Heart left ventricle (tissue), 16 donors: ENCODE measurements around the gene MGAT3. TPM values are rescaled to one million over a fixed set of nuclear protein-coding genes. Genes with fewer than 3 reads are reported as not detected.
A peak's percentile ranks its signal among the peaks of the same experiment; 100 is the strongest.
"Not testable (repeated sequence)": the region's sequence is repeated elsewhere in the genome, so short reads cannot be mapped to it uniquely, and the experiment has no call there.

Experiments used
- ATAC-seq, 4 donors: fragments of 200-7000 bp; cut with Tn5 transposase; one replicate each; pipeline ENCODE4 v1.9.1; 2020 to 2022; ENCODE audit warnings: moderate library complexity in 4 of 4, mild to moderate bottlenecking in 3 of 4, moderate number of reproducible peaks in 1 of 4
- DNase-seq, 5 donors: peaks; one replicate each; pipeline ENCODE4 v3.0.0-alpha.2; 2020
- H3K27ac ChIP-seq, 12 donors: fragments of 200-600 bp; sonication (generic) in 4 of 12; one replicate each; pipeline versions ENCODE4 v1.5.0 to v1.8.0; 2016 to 2022; ENCODE audit warnings: mild to moderate bottlenecking in 2 of 12
- H3K27me3 ChIP-seq, 9 donors: fragments of 200-600 bp; sonication (generic) in 2 of 9; one replicate each; pipeline versions ENCODE4 v1.5.1 to v1.8.0; 2016 to 2022; ENCODE audit warnings: mild to moderate bottlenecking in 3 of 9
- H3K36me3 ChIP-seq, 9 donors: fragments of 200-600 bp; sonication (generic) in 2 of 9; one replicate each; pipeline versions ENCODE4 v1.5.0 to v1.8.0; 2018 to 2022; ENCODE audit warnings: mild to moderate bottlenecking in 2 of 9
- H3K4me1 ChIP-seq, 12 donors: fragments of 200-600 bp; sonication (generic) in 4 of 12; one replicate each; pipeline versions ENCODE4 v1.5.0 to v1.8.0; 2016 to 2022; ENCODE audit warnings: mild to moderate bottlenecking in 3 of 12
- H3K4me3 ChIP-seq, 12 donors: fragments of 200-600 bp; sonication (generic) in 4 of 12; one replicate each; pipeline versions ENCODE4 v1.5.0 to v1.8.0; 2017 to 2022; ENCODE audit warnings: mild to moderate bottlenecking in 9 of 12, moderate library complexity in 4 of 12
- H3K9me3 ChIP-seq, 12 donors: fragments of 200-600 bp; sonication (generic) in 4 of 12; one replicate each; pipeline versions ENCODE4 v1.5.0 to v1.8.0; 2016 to 2022; ENCODE audit warnings: mild to moderate bottlenecking in 1 of 12
- CTCF ChIP-seq, 12 donors: fragments of 200-600 bp; sonication (generic) in 4 of 12; IDR thresholded peaks; one replicate each; pipeline versions ENCODE4 v1.5.0 to v1.8.0; 2018 to 2022; ENCODE audit warnings: antibody characterized with exemption in 12 of 12, mild to moderate bottlenecking in 5 of 12
- POLR2A ChIP-seq, 2 donors: fragments of 450-650 bp; IDR thresholded peaks; one replicate each; pipeline ENCODE4 v1.6.1; 2017; ENCODE audit warnings: antibody characterized with exemption in 2 of 2, mild to moderate bottlenecking in 2 of 2, moderate library complexity in 2 of 2
- WGBS, 4 donors: extraction: QIAGEN DNeasy Blood & Tissue Kit in 2 of 4; methylation state at CpG; one replicate each; pipeline versions ENCODE4 v1.1.5 to v1.1.7; 2013 to 2018; 5-methylcytosine and 5-hydroxymethylcytosine counted together
- intact Hi-C, 10 donors: fragments of 100-400 bp; cut with DNase I; formaldehyde crosslinking; loops; one replicate each; pipeline versions ENCODE4 v1.11.1 to v1.14.2; 2022
- polyA plus RNA-seq, 2 donors: library from polyadenylated mRNA; stranded (reverse); fragments of 200-250 nt; gene quantifications; one replicate each; pipeline ENCODE4 v1.2.3, GENCODE V29; 2013
- total RNA-seq, 9 donors: library from RNA; depleted of rRNA in 2 of 9; stranded (reverse); fragments of >200 nt in 2 of 9; fragmentation: NEBNext Ultra II Directional in 3 of 9; extraction: Animal tissue kit (Norgen Biotek cat#: 25700) in 3 of 9; gene quantifications; one replicate each; pipeline versions ENCODE4 v1.1.0 to v1.2.4, GENCODE V29; 2016 to 2023
- donor health status: ischemic (EF 13 %, LVEDD 7.1; RV severe dilation, severe dysfunction).
- donor health status: healthy with polysubstance abuse.
- donor health status: DM: no; HTN: yes; CAD: no.
- donor health status: DM: no; HTN: no; CAD: no.
- donor health status: ischemic (EF 25% LVEDD 6.9; RV normal size, moderate dysfunction).
- donor health status: ischemic (EF 25% LVEDD 5.7; RV mildly dilated, moderate dysfunction).
- donor health status: healthy.
- donor health status: DM: yes; HTN: yes; CAD: no.
- donor health status: ischemic (EF 35%, LVEDD 5.7; RV mildly dilated, moderate dysfunction).
- donor health status: nonischemic (EF 11% LVEDD 7.7; RV severe dilation, severe dysfunction).
- donor health status: DM: yes; HTN: yes; CAD: no.
- donor health status: PGD.
- donor health status: ischemic (EF 29% LVEDD 5.4; RV normal size, mild dysfunction).
- donor health status: nonischemic (EF 23%, LVEDD 6.1; RV moderate dilation, normal function).

The MGAT3 gene
- total and polyA plus RNA-seq, 11 donors, result 2.2 to 9.9 (median 4.4) TPM

GRCh38 chr22:39409516-39410029, 47.2 kb upstream of the MGAT3 start:
- DNase-seq, result no peak
- TF ChIP-seq POLR2A (IDR thresholded peaks at IDR 0.05), result no peak
- TF ChIP-seq CTCF (IDR thresholded peaks at IDR 0.05), result no peak

GRCh38 chr22:39410264-39410663, 46.5 kb upstream of the MGAT3 start:
- intact Hi-C loops, result no loop called here
- DNase-seq (no peak), ATAC-seq (no peak)
- 90 to 96% (median 95%) methylated on average over 4 of the region's 4 CpGs for WGBS, 4 donors
- H3K4me3 ChIP-seq, result no peak overlapping the region
- TF ChIP-seq CTCF (IDR thresholded peaks at IDR 0.05) (no peak), POLR2A (IDR thresholded peaks at IDR 0.05) (no peak)
- no peaks in the 10 kb centered on the region for H3K27me3 ChIP-seq
- no peaks in the 10 kb centered on the region for H3K9me3 ChIP-seq
- peaks cover 0 to 66% (median 17%) of the 10 kb centered on the region in 12 donors for H3K4me1 ChIP-seq
- peaks cover 0 to 8% (median 2%) of the 10 kb centered on the region in 9 donors for H3K36me3 ChIP-seq
- H3K27ac ChIP-seq, result no peak overlapping the region

More at GRCh38 chr22:39409516-39410029, 47.2 kb upstream of the MGAT3 start:
- ATAC-seq, result no peak
- Histone ChIP-seq H3K4me1 (peaks cover 0 to 70% (median 14%) of the 10 kb centered on the region in 12 donors), H3K27ac (no peak overlapping the region), H3K27me3 (no peaks in the 10 kb centered on the region), H3K4me3 (no peak overlapping the region), H3K9me3 (no peaks in the 10 kb centered on the region), H3K36me3 (peaks cover 0 to 8% (median 0%) of the 10 kb centered on the region in 9 donors)
- intact Hi-C loops, result loop anchor here in 1 of 10 donors (10.0 kb wide), 1 partner anchor 105 kb away; no protein-coding TSS in a partner anchor
- WGBS, 4 donors, result 88 to 93% (median 90%) methylated on average over 11 of the region's 11 CpGs

- Histone ChIP-seq H3K4me1 (peaks cover 0 to 59% (median 15%) of the 10 kb centered on the region in 12 donors), H3K36me3 (peaks cover 0 to 24% (median 14%) of the 10 kb centered on the region in 9 donors)
- DNase-seq, intact Hi-C loops, H3K9me3 ChIP-seq, H3K27ac ChIP-seq, H3K4me3 ChIP-seq, H3K27me3 ChIP-seq, ATAC-seq: not testable (repeated sequence)
- WGBS, 4 donors, result 88 to 92% (median 90%) methylated on average over 11 of the region's 11 CpGs
Measured at GRCh38 chr22:39411828-39412365, 44.9 kb upstream of the MGAT3 start.

- H3K4me3 ChIP-seq, intact Hi-C loops, H3K27ac ChIP-seq, ATAC-seq, H3K9me3 ChIP-seq, H3K27me3 ChIP-seq, DNase-seq: not testable (repeated sequence)
- 91 to 94% (median 93%) methylated on average over 7 of the region's 7 CpGs for WGBS, 4 donors
- peaks cover 0 to 37% (median 28%) of the 10 kb centered on the region in 9 donors for H3K36me3 ChIP-seq
- peaks cover 0 to 56% (median 15%) of the 10 kb centered on the region in 12 donors for H3K4me1 ChIP-seq
Measured at GRCh38 chr22:39413204-39413603, 43.6 kb upstream of the MGAT3 start.

- H3K27ac ChIP-seq, result peak overlapping the region in 5 of 12 donors; percentile 7 to 44 (median 38)
- no peaks in the 10 kb centered on the region for H3K9me3 ChIP-seq
- no peak for TF ChIP-seq POLR2A (IDR thresholded peaks at IDR 0.05)
- TF ChIP-seq CTCF (IDR thresholded peaks at IDR 0.05), result no peak
- intact Hi-C loops, result no loop called here
- H3K4me3 ChIP-seq, result no peak overlapping the region
- WGBS, 4 donors, result 83 to 89% (median 88%) methylated on average over 5 to 7 of the region's 7 CpGs
- ATAC-seq (no peak), DNase-seq (peak in 1 of 5 donors; percentile 19)
- H3K4me1 ChIP-seq, result peaks cover 0 to 51% (median 15%) of the 10 kb centered on the region in 12 donors
- H3K36me3 ChIP-seq, result peaks cover 0 to 44% (median 39%) of the 10 kb centered on the region in 9 donors
- H3K27me3 ChIP-seq, result no peaks in the 10 kb centered on the region
Measured at GRCh38 chr22:39414377-39414776, 42.4 kb upstream of the MGAT3 start.
